MM.1S (cell line): ENCODE data around the gene DARS1.
A peak's percentile ranks its signal among the peaks of the same experiment; 100 is the strongest.
"Not testable (repeated sequence)": the region's sequence is repeated elsewhere in the genome, so short reads cannot be mapped to it uniquely, and the experiment has no call there.

Source experiments
- DNase-seq: peaks from one replicate; pipeline ENCODE4 v3.0.0-alpha.2; 2015
- H2AFZ ChIP-seq: fragments of 300-600 bp; sonication (generic); 2 replicates; pipeline ENCODE4 v1.6.0; 2016; ENCODE audit warnings: antibody characterized with exemption, low read length
- H3F3A ChIP-seq: fragments of 300-600 bp; sonication (generic); 2 replicates; pipeline ENCODE4 v1.6.1; 2016; ENCODE audit warnings: mild to moderate bottlenecking, antibody characterized with exemption, low read length, moderate library complexity, mixed read lengths; ENCODE audit not compliant: insufficient read depth
- H3K27ac ChIP-seq: fragments of 300-600 bp; sonication (generic); 2 replicates; pipeline ENCODE4 v1.5.1; 2016; ENCODE audit warnings: mild to moderate bottlenecking, low read length
- H3K27me3 ChIP-seq: fragments of 300-600 bp; sonication (generic); replicated peaks from 2 replicates; pipeline ENCODE4 v1.6.0; 2016; ENCODE audit warnings: low read length; ENCODE audit not compliant: insufficient read depth
- H3K36me3 ChIP-seq: fragments of 300-600 bp; sonication (generic); replicated peaks from 2 replicates; pipeline ENCODE4 v1.6.1; 2016; ENCODE audit warnings: mild to moderate bottlenecking, low read length, mixed read lengths; ENCODE audit not compliant: insufficient read depth
- H3K4me1 ChIP-seq: fragments of 300-600 bp; sonication (generic); 2 replicates; pipeline ENCODE4 v1.6.1; 2016; ENCODE audit warnings: low read length, mixed read lengths
- H3K4me2 ChIP-seq: fragments of 300-600 bp; sonication (generic); 2 replicates; pipeline ENCODE4 v1.6.0; 2016; ENCODE audit warnings: low read depth, low read length
- H3K4me3 ChIP-seq: fragments of 300-600 bp; sonication (generic); 2 replicates; pipeline ENCODE4 v1.5.1; 2016; ENCODE audit warnings: low read length, mixed read lengths
- H3K79me2 ChIP-seq: fragments of 300-600 bp; sonication (generic); 2 replicates; pipeline ENCODE4 v1.6.1; 2016; ENCODE audit warnings: mixed run types, low read length, mixed read lengths
- H3K9ac ChIP-seq: fragments of 300-600 bp; sonication (generic); 2 replicates; pipeline ENCODE4 v1.6.1; 2016; ENCODE audit warnings: low read length, mixed read lengths
- H3K9me2 ChIP-seq: fragments of 300-600 bp; sonication (generic); replicated peaks from 2 replicates; pipeline ENCODE4 v1.6.1; 2016; ENCODE audit warnings: mild to moderate bottlenecking, low read length, mixed read lengths; ENCODE audit not compliant: insufficient read depth
- H3K9me3 ChIP-seq: fragments of 300-600 bp; sonication (generic); replicated peaks from 2 replicates; pipeline ENCODE4 v1.6.1; 2016; ENCODE audit warnings: mild to moderate bottlenecking, low read length, mixed read lengths; ENCODE audit not compliant: insufficient read depth
- H4K20me1 ChIP-seq: fragments of 300-600 bp; sonication (generic); 2 replicates; pipeline ENCODE4 v1.6.1; 2016; ENCODE audit warnings: mild to moderate bottlenecking, low read length, moderate library complexity, mixed read lengths; ENCODE audit not compliant: insufficient read depth
- EZH2 ChIP-seq: fragments of 300-600 bp; sonication (generic); optimal IDR thresholded peaks from 2 replicates; pipeline ENCODE3; 2017; ENCODE audit warnings: low read depth, mild to moderate bottlenecking, antibody characterized with exemption, low read length, mixed read lengths
- EZH2phosphoT487 ChIP-seq: fragments of 300-600 bp; sonication (generic); IDR thresholded peaks from 2 replicates; pipeline ENCODE4 v1.6.1; 2018; ENCODE audit warnings: antibody characterized with exemption, low read length
- TF ChIP-seq, protein P1 (sequence below): fragments of 300-600 bp; sonication (generic); IDR thresholded peaks from 2 replicates; pipeline ENCODE4 v1.5.1; 2016; ENCODE audit warnings: antibody characterized with exemption, low read length, mixed read lengths

The DARS1 gene

DNA sequence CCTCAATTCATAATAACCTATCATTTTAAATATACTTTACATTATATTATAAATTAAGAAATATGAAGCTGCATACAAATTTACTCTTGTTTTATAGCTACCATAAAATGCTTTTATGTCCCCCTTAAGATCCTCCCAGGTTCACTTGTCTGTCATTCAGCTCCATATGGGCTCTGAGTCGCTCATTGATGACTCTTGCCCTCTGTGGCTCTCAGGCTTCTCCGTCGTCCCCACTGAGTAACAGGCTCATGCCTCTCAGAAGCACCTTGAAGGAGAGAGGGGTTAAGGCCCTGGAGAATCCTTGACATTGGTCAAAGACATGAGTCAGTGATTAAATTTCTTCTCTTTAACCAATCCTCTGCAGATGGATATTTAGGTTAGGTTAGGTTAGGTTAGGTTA is 103.0 kb downstream of the DARS1 start:
- Histone ChIP-seq H2AFZ (no peak overlapping the region), H3K4me3 (no peak overlapping the region), H3F3A (no peaks in the 10 kb centered on the region), H3K9me3 (no peaks in the 10 kb centered on the region), H3K9ac (no peak overlapping the region), H3K79me2 (no peaks in the 10 kb centered on the region), H3K27me3 (no peaks in the 10 kb centered on the region), H3K9me2 (no peaks in the 10 kb centered on the region), H4K20me1 (no peaks in the 10 kb centered on the region), H3K4me2 (no peak overlapping the region), H3K27ac (no peak overlapping the region), H3K4me1 (no peaks in the 10 kb centered on the region), H3K36me3 (no peaks in the 10 kb centered on the region)
- no peak for DNase-seq
- TF ChIP-seq, protein P1, sequence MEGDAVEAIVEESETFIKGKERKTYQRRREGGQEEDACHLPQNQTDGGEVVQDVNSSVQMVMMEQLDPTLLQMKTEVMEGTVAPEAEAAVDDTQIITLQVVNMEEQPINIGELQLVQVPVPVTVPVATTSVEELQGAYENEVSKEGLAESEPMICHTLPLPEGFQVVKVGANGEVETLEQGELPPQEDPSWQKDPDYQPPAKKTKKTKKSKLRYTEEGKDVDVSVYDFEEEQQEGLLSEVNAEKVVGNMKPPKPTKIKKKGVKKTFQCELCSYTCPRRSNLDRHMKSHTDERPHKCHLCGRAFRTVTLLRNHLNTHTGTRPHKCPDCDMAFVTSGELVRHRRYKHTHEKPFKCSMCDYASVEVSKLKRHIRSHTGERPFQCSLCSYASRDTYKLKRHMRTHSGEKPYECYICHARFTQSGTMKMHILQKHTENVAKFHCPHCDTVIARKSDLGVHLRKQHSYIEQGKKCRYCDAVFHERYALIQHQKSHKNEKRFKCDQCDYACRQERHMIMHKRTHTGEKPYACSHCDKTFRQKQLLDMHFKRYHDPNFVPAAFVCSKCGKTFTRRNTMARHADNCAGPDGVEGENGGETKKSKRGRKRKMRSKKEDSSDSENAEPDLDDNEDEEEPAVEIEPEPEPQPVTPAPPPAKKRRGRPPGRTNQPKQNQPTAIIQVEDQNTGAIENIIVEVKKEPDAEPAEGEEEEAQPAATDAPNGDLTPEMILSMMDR: no peak
- TF ChIP-seq EZH2: no peak
- TF ChIP-seq EZH2phosphoT487: no peak

DNA sequence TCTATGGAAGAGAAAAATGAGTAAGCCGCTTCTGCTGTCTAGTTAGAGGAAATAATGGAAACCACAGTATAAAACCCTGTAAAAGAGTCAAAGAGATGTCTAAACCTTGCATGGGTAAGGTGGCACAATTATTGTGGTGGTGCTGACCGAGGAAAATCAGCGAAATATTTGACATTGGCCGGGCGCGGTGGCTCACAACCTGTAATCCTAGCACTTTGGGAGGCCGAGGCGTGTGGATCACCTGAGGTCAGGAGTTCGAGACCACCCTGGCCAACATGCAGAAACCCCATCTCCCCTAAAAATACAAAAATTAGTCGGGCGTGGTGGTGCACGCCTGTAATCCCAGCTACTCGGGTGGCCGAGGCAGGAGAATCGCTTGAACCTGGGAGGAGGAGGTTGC is 108.7 kb downstream of the DARS1 start:
- H3K9me3 ChIP-seq: not testable (repeated sequence)
- Histone ChIP-seq H3K9ac (peak overlapping the region; percentile 21; the same call in 1 of the 2 replicates), H3K27ac (peak overlapping the region; percentile 82; the same call in 1 of the 2 replicates)

DNA sequence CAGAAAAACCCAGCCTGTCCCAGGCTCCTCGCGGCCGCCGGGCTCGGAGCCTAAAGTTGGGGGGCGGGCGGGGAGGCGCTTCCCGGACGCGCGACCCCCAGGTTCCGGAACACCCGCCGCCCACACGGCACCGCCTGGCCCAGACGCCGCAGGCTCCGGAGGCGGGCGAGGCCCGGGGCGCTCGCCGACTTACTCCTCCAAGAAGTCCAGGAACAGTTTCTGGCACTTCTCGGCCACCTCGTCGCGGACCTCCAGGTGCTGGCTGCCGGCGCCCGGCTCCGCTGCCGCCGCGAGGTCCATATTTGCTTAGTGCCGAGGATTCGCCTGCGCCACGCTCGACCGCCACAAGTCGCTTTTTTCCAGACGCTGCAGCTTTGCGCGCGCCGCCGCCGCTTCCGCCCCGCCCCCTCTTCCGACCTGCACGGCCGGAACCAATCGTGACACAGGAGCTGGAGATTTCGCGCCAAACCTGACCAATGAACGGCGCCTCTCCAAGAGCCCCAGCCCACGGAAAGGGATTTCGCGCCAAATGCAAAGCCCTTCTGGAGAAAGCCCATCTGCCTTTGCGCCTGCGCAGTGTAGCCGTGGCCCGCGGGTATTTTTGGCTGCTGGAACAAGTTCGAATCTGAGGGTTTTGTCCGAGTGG is 109.2 kb downstream of the DARS1 start, which contains the start of gene MCM6:
Gene MCM6 (minus strand): TSS at position 378 of the 646 bp plus-strand sequence. CDS start 78 bp downstream, at position 300.
- Histone ChIP-seq H3K9ac (peak within 1 kb of the TSS; percentile 93), H3K4me1 (peaks cover 10% of the 10 kb centered on the region), H3K9me2 (no peaks in the 10 kb centered on the region), H3K27ac (peak within 1 kb of the TSS; percentile 82), H3F3A (peaks cover 6% of the 10 kb centered on the region; the same call in 1 of the 2 replicates), H3K36me3 (no peaks in the 10 kb centered on the region; the same call in 1 of the 2 replicates), H4K20me1 (peaks cover 12% of the 10 kb centered on the region; the same call in 1 of the 2 replicates), H3K4me3 (peak within 1 kb of the TSS; percentile 95), H3K27me3 (no peaks in the 10 kb centered on the region), H3K4me2 (peak within 1 kb of the TSS; percentile 91), H2AFZ (peak within 1 kb of the TSS; percentile 61), H3K79me2 (peaks cover 45% of the 10 kb centered on the region), H3K9me3 (no peaks in the 10 kb centered on the region)
- DNase-seq: peak; percentile 100
- TF ChIP-seq, protein P1: no peak
- TF ChIP-seq EZH2 (no peak), EZH2phosphoT487 (no peak)

More for the DNA sequence above, 108.7 kb downstream of the DARS1 start:
- Histone ChIP-seq H3K4me3 (peak overlapping the region; percentile 95), H3K79me2 (peaks cover 40% of the 10 kb centered on the region), H4K20me1 (peaks cover 12% of the 10 kb centered on the region; the same call in 1 of the 2 replicates), H3K4me2 (peak overlapping the region; percentile 46; the same call in 1 of the 2 replicates), H2AFZ (peak overlapping the region; percentile 18)
- H3K27me3 ChIP-seq, H3K4me1 ChIP-seq, H3K36me3 ChIP-seq, H3F3A ChIP-seq, H3K9me2 ChIP-seq, DNase-seq: not testable (repeated sequence)
